Cardiac fibroblast (primary cell): ENCODE results near the gene NDRG3.
"Not testable (repeated sequence)": the region's sequence is repeated elsewhere in the genome, so short reads cannot be mapped to it uniquely, and the experiment has no call there.

Experiments
- DNase-seq, 2 donors: peaks; one replicate each; pipeline versions ENCODE4 v3.0.0 to v3.0.0-alpha.2; 2010; ENCODE audit warnings: low read depth in 2 of 2
- H3K4me3 ChIP-seq, 2 donors: replicated peaks in 1 of 2; 1 replicate in 1 of 2; 2 replicates in 1 of 2; pipeline ENCODE4 v1.5.1; 2011; ENCODE audit warnings: low read depth in 2 of 2, low read length in 2 of 2, mild to moderate bottlenecking in 2 of 2, moderate library complexity in 1 of 2
- CTCF ChIP-seq: IDR thresholded peaks from one replicate; pipeline ENCODE4 v1.5.1; 2011; ENCODE audit warnings: low read depth, mild to moderate bottlenecking, low read length, inconsistent platforms

Gene NDRG3

GRCh38 chr20:36611625-36612024, 134.3 kb downstream of the NDRG3 start:
- no peak overlapping the region for H3K4me3 ChIP-seq
- TF ChIP-seq CTCF = no peak
- DNase-seq = no peak

- DNase-seq = peak in 1 of 2 donors; percentile 12
- H3K4me3 ChIP-seq = not testable (repeated sequence)
These were observed 137.5 kb downstream of the NDRG3 start for GRCh38 chr20:36608388-36608728.

- no peak for TF ChIP-seq CTCF
- peak in 1 of 2 donors; percentile 15 for DNase-seq
- H3K4me3 ChIP-seq = no peak overlapping the region
These were observed 138.1 kb downstream of the NDRG3 start for GRCh38 chr20:36607586-36608387.

GRCh38 chr20:36606158-36607066, 139.5 kb downstream of the NDRG3 start:
- DNase-seq = peak; percentile 58 to 60
- no peak for TF ChIP-seq CTCF
- peak overlapping the region; percentile 77 for H3K4me3 ChIP-seq

GRCh38 chr20:36605399-36606157, 140.3 kb downstream of the NDRG3 start, which contains the start of gene RAB5IF:
Gene RAB5IF, plus strand, starts transcription at chr20:36605779. Its CDS starts 173 bp downstream, at chr20:36605952.
- H3K4me3 ChIP-seq = peak within 1 kb of the TSS; percentile 77
- peak; percentile 99 for DNase-seq
- TF ChIP-seq CTCF = peak; percentile 85

GRCh38 chr20:36604952-36605398, 140.9 kb downstream of the NDRG3 start:
- no peak for TF ChIP-seq CTCF
- peak overlapping the region in 1 of 2 donors; percentile 33 for H3K4me3 ChIP-seq
- no peak for DNase-seq
